HepG2 (cell line): ENCODE results near the gene MRPS2. TPM values are rescaled to one million over a fixed set of nuclear protein-coding genes. Genes with fewer than 3 reads are reported as not detected.

Experiments used
- BRD4 ChIP-seq: sonication (generic); formaldehyde crosslinking; IDR thresholded peaks from 2 replicates; pipeline ENCODE4 v1.4.0; 2020; ENCODE audit warnings: missing genetic modification reagents
- EP300 ChIP-seq, 3 experiments: sonication (generic) in 1 of 3; formaldehyde crosslinking in 1 of 3; IDR thresholded peaks; 2 replicates each; pipeline versions ENCODE4 v1.5.1 to v1.6.1; 2011 to 2020; ENCODE audit warnings: low read depth in 2 of 3, low read length in 2 of 3, borderline replicate concordance in 1 of 3, improper control_type of control experiment in 1 of 3, mild to moderate bottlenecking in 1 of 3, missing genetic modification reagents in 1 of 3, moderate library complexity in 1 of 3
- ERF ChIP-seq: IDR thresholded peaks from 2 replicates; pipeline ENCODE4 v1.6.1; 2018; ENCODE audit warnings: missing biosample characterization, missing genetic modification reagents
- MED13 ChIP-seq: sonication (generic); formaldehyde crosslinking; IDR thresholded peaks from 2 replicates; pipeline ENCODE4 v1.5.0; 2020; ENCODE audit warnings: missing genetic modification reagents
- PCBP1 ChIP-seq: fragments of 200-400 bp; formaldehyde crosslinking; IDR thresholded peaks from 2 replicates; pipeline ENCODE4 v1.6.1; 2017; ENCODE audit warnings: mild to moderate bottlenecking, low read depth, low read length, borderline replicate concordance
- PPARG ChIP-seq: conservative IDR thresholded peaks from 2 replicates; pipeline ENCODE4 v1.6.1; 2016; ENCODE audit warnings: missing biosample characterization, missing genetic modification reagents
- SP5 ChIP-seq: IDR thresholded peaks from 2 replicates; pipeline ENCODE4 v1.6.1; 2016; ENCODE audit warnings: low read depth, borderline replicate concordance
- TBL1XR1 ChIP-seq: fragments of 150-350 bp; IDR thresholded peaks from 2 replicates; pipeline ENCODE4 v1.6.1; 2014; ENCODE audit warnings: borderline replicate concordance, low read length; ENCODE audit not compliant: partially characterized antibody
- ZC3H13 ChIP-seq: sonication (generic); formaldehyde crosslinking; IDR thresholded peaks from 2 replicates; pipeline ENCODE4 v1.8.1; 2023; ENCODE audit warnings: mild to moderate bottlenecking, missing genetic modification reagents, moderate library complexity
- ZNF660 ChIP-seq: sonication (generic); formaldehyde crosslinking; IDR thresholded peaks from 2 replicates; pipeline ENCODE4 v1.5.1; 2020; ENCODE audit warnings: mild to moderate bottlenecking, low read depth, missing genetic modification reagents, borderline replicate concordance
- ZNF782 ChIP-seq: sonication (generic); formaldehyde crosslinking; IDR thresholded peaks from 2 replicates; pipeline ENCODE4 v1.4.0; 2020; ENCODE audit warnings: missing genetic modification reagents, mild to moderate bottlenecking, borderline replicate concordance
- polyA plus RNA-seq, 8 experiments: library from polyadenylated mRNA; depleted of rRNA in 3 of 8; stranded (reverse) in 7 of 8; unstranded in 1 of 8; fragments of >200 nt; fragmentation: Illumina TruSeq in 4 of 8; extraction: Trizol in 4 of 8; gene quantifications; 2 replicates each; pipeline versions ENCODE4 v1.2.1 to v1.2.3, GENCODE V29; 2011 to 2016; ENCODE audit warnings: low read depth in 4 of 8, missing spikeins in 1 of 8, mixed read lengths in 1 of 8; ENCODE audit not compliant: insufficient read depth in 1 of 8
- total RNA-seq, 5 experiments: library from RNA; depleted of rRNA; stranded (reverse); fragments of >200 nt; fragmentation: Illumina TruSeq; extraction: Trizol; gene quantifications; 2 replicates each; pipeline ENCODE4 v1.2.3, GENCODE V29; 2016; ENCODE audit warnings: low read depth in 1 of 5
- TF ChIP-seq, protein P1 (sequence below): IDR thresholded peaks from 2 replicates; pipeline ENCODE4 v1.6.1; 2016; ENCODE audit warnings: low read depth, missing genetic modification reagents, missing compliant biosample characterization
- TF ChIP-seq, protein P2 (sequence below): sonication (generic); formaldehyde crosslinking; IDR thresholded peaks from 2 replicates; pipeline ENCODE4 v1.5.0; 2020; ENCODE audit warnings: missing genetic modification reagents
- TF ChIP-seq, protein P3 (sequence below): IDR thresholded peaks from 2 replicates; pipeline ENCODE4 v1.6.1; 2016; ENCODE audit warnings: missing genetic modification reagents, missing compliant biosample characterization
- TF ChIP-seq, protein P4 (sequence below): sonication (generic); formaldehyde crosslinking; IDR thresholded peaks from 2 replicates; pipeline ENCODE4 v1.4.0; 2020; ENCODE audit warnings: missing genetic modification reagents; ENCODE audit errors: not compliant biosample characterization
- TF ChIP-seq, protein P5 (sequence below): sonication (generic); formaldehyde crosslinking; IDR thresholded peaks from 2 replicates; pipeline ENCODE4 v1.9.0; 2021; ENCODE audit warnings: missing genetic modification reagents, borderline replicate concordance

Gene MRPS2
- total and polyA plus RNA-seq, 2 of the 13 experiments (the other 11 are each of a cell fraction or from before 2014, with no cell fraction given), result 44.4 to 86.7 TPM

DNA sequence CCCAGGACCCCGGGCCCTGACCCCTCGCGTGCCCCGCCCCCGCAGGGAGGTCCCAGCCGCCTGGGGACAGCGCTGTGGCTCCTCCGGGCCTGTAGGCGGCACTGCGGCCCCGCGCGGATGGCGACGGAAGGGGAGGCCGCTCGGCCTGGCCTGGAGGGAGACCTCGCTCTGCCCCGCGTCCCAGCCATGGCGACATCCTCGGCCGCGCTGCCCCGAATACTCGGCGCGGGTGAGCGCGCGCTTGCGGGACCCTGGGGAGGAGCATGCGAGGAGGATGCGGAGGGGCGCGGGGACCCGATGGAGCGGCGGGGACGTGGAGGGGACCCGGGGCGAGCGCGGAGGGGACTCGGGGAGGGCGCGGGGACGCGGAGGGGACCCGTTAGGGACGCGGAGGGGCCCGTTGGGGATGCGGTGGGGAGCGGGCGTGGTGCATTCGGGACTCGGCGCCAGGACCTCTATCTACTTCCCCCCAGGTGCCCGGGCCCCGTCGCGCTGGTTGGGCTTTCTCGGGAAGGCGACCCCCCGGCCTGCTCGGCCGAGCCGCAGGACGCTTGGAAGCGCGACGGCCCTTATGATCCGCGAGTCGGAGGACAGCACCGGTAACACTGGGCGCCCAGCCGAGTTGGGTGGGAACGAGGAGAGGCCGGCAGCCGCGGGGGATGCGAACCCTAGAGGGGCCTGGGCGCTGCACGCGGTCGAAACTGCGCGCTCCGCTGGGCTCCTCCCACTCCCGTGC is at the start of gene MRPS2 (continued):
- peak; percentile 69 for TF ChIP-seq BRD4 (CRISPR knock-in tag)
- TF ChIP-seq, protein P1, sequence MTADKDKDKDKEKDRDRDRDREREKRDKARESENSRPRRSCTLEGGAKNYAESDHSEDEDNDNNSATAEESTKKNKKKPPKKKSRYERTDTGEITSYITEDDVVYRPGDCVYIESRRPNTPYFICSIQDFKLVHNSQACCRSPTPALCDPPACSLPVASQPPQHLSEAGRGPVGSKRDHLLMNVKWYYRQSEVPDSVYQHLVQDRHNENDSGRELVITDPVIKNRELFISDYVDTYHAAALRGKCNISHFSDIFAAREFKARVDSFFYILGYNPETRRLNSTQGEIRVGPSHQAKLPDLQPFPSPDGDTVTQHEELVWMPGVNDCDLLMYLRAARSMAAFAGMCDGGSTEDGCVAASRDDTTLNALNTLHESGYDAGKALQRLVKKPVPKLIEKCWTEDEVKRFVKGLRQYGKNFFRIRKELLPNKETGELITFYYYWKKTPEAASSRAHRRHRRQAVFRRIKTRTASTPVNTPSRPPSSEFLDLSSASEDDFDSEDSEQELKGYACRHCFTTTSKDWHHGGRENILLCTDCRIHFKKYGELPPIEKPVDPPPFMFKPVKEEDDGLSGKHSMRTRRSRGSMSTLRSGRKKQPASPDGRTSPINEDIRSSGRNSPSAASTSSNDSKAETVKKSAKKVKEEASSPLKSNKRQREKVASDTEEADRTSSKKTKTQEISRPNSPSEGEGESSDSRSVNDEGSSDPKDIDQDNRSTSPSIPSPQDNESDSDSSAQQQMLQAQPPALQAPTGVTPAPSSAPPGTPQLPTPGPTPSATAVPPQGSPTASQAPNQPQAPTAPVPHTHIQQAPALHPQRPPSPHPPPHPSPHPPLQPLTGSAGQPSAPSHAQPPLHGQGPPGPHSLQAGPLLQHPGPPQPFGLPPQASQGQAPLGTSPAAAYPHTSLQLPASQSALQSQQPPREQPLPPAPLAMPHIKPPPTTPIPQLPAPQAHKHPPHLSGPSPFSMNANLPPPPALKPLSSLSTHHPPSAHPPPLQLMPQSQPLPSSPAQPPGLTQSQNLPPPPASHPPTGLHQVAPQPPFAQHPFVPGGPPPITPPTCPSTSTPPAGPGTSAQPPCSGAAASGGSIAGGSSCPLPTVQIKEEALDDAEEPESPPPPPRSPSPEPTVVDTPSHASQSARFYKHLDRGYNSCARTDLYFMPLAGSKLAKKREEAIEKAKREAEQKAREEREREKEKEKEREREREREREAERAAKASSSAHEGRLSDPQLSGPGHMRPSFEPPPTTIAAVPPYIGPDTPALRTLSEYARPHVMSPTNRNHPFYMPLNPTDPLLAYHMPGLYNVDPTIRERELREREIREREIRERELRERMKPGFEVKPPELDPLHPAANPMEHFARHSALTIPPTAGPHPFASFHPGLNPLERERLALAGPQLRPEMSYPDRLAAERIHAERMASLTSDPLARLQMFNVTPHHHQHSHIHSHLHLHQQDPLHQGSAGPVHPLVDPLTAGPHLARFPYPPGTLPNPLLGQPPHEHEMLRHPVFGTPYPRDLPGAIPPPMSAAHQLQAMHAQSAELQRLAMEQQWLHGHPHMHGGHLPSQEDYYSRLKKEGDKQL (CRISPR knock-in tag), result 0 out of 2 replicates have a peak, but pooled peaks have one; percentile 40
- TF ChIP-seq, protein P2, sequence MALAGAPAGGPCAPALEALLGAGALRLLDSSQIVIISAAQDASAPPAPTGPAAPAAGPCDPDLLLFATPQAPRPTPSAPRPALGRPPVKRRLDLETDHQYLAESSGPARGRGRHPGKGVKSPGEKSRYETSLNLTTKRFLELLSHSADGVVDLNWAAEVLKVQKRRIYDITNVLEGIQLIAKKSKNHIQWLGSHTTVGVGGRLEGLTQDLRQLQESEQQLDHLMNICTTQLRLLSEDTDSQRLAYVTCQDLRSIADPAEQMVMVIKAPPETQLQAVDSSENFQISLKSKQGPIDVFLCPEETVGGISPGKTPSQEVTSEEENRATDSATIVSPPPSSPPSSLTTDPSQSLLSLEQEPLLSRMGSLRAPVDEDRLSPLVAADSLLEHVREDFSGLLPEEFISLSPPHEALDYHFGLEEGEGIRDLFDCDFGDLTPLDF, result peak; percentile 18; the same call in 1 of the 2 replicates
- TF ChIP-seq MED13 (CRISPR knock-in tag), result no peak; the same call in 1 of the 2 replicates
- no peak for TF ChIP-seq PPARG (CRISPR knock-in tag)
- peak; percentile 89 for TF ChIP-seq SP5
- no peak for TF ChIP-seq ZNF660 (CRISPR knock-in tag)
- TF ChIP-seq EP300 (IDR thresholded peaks at IDR 0.05; ENCODE audit: low read depth in 2 of 2, low read length in 2 of 2), result 0 out of 4 replicates have a peak, but pooled peaks of 1 of the 2 experiments have one; percentile 14
- no peak for TF ChIP-seq EP300 (CRISPR knock-in tag; IDR thresholded peaks at IDR 0.05; ENCODE audit: borderline replicate concordance)
- TF ChIP-seq, protein P3, sequence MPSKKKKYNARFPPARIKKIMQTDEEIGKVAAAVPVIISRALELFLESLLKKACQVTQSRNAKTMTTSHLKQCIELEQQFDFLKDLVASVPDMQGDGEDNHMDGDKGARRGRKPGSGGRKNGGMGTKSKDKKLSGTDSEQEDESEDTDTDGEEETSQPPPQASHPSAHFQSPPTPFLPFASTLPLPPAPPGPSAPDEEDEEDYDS (CRISPR knock-in tag), result peak; percentile 69
- TF ChIP-seq TBL1XR1, result no peak
- 0 out of 2 replicates have a peak, but pooled peaks have one; percentile 25 for TF ChIP-seq PCBP1
- TF ChIP-seq ERF (CRISPR knock-in tag), result peak; percentile 59; the same call in 1 of the 2 replicates
- TF ChIP-seq, protein P4, sequence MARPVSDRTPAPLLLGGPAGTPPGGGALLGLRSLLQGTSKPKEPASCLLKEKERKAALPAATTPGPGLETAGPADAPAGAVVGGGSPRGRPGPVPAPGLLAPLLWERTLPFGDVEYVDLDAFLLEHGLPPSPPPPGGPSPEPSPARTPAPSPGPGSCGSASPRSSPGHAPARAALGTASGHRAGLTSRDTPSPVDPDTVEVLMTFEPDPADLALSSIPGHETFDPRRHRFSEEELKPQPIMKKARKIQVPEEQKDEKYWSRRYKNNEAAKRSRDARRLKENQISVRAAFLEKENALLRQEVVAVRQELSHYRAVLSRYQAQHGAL, result no peak
- TF ChIP-seq ZNF782 (CRISPR knock-in tag), result no peak; the same call in 1 of the 2 replicates
- TF ChIP-seq, protein P5, sequence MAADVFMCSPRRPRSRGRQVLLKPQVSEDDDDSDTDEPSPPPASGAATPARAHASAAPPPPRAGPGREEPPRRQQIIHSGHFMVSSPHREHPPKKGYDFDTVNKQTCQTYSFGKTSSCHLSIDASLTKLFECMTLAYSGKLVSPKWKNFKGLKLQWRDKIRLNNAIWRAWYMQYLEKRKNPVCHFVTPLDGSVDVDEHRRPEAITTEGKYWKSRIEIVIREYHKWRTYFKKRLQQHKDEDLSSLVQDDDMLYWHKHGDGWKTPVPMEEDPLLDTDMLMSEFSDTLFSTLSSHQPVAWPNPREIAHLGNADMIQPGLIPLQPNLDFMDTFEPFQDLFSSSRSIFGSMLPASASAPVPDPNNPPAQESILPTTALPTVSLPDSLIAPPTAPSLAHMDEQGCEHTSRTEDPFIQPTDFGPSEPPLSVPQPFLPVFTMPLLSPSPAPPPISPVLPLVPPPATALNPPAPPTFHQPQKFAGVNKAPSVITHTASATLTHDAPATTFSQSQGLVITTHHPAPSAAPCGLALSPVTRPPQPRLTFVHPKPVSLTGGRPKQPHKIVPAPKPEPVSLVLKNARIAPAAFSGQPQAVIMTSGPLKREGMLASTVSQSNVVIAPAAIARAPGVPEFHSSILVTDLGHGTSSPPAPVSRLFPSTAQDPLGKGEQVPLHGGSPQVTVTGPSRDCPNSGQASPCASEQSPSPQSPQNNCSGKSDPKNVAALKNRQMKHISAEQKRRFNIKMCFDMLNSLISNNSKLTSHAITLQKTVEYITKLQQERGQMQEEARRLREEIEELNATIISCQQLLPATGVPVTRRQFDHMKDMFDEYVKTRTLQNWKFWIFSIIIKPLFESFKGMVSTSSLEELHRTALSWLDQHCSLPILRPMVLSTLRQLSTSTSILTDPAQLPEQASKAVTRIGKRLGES (CRISPR knock-in tag), result peak; percentile 57; the same call in 1 of the 2 replicates
- TF ChIP-seq ZC3H13 (CRISPR knock-in tag), result peak; percentile 63; the same call in 1 of the 2 replicates
